Articular chondrocyte of knee joint (primary cell): ENCODE measurements around the gene TRABD2B. TPM values are rescaled to one million over a fixed set of nuclear protein-coding genes. Genes with fewer than 3 reads are reported as not detected.

ENCODE experiments used
- total RNA-seq: library from RNA; depleted of rRNA; stranded (reverse); fragments of >200 nt; gene quantifications from 2 replicates; pipeline ENCODE4 v1.2.3, GENCODE V29; 2012

Gene TRABD2B
- total RNA-seq, result 0.13 and 0.22 TPM in 2 replicates

DNA sequence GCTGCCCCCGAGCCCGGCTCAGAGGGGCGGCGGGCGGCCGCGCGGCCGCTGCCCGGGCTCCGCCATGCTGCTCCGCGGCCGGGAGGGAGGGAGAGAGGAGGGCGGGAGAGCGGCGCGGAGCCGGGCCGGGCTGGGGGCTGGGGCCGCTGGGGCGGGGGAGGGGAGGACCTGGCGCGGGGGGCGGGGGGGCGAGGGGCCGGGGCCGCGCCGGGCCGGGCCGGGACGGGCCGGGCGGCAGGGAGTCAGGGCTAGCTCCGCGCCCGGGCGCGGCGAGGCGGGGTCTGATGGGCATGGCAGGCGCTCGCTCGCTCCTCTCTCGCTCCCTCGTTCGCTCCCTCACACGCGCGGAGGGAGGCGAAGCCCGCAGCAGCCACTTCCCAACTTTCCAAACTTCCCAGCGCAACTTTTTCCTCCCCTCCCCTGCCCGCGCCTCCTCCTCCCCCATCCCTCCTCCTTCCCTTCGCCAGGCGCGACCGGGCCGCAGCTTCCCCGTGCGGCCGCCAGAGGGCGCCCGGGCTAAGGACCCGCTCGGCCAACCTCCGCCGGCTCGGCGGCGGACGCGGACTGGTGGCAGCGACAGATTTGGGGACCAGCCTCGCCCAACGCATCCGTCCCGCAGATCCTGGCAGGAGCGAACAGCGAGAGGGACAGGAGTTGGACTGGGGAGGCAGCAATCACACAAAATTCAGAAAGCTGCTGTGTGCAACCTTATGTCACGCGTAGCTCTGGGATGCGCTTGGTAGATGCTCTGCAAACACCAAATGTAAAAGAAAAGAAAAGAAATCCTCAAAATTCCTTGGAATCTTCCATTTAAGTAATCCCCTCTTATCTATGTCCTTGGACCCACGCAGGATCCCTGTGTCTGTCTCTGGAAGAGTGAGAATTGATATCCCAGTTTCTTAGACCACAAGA, at the start of gene TRABD2B:
TSS of gene TRABD2B (minus strand) at position 97 of the 912 bp plus-strand sequence.

Other genes starting within 250 kb of the TRABD2B start
- not detected in 2 replicates for gene SLC5A9, start 225.3 kb upstream of the TRABD2B start, total RNA-seq